Loucy (cell line): ENCODE results near the gene IREB2.
"Not testable (repeated sequence)": the region's sequence is repeated elsewhere in the genome, so short reads cannot be mapped to it uniquely, and the experiment has no call there.

Experiments
- H2AFZ ChIP-seq: fragments of 200-600 bp; sonication (generic); 2 replicates; pipeline ENCODE4 v1.6.0; 2016; ENCODE audit warnings: antibody characterized with exemption, mild to moderate bottlenecking, low read length, moderate library complexity
- H3F3A ChIP-seq: fragments of 200-600 bp; 2 replicates; pipeline ENCODE4 v1.6.0; 2016; ENCODE audit warnings: antibody characterized with exemption, low read depth, mild to moderate bottlenecking
- H3K27me3 ChIP-seq: fragments of 200-600 bp; sonication (generic); 2 replicates; pipeline ENCODE4 v1.6.1; 2014; ENCODE audit warnings: low read length, mild to moderate bottlenecking; ENCODE audit not compliant: insufficient read depth, poor library complexity, severe bottlenecking
- H3K36me3 ChIP-seq: fragments of 200-600 bp; sonication (generic); 2 replicates; pipeline ENCODE4 v1.6.1; 2016; ENCODE audit warnings: low read length; ENCODE audit not compliant: insufficient read depth
- H3K4me1 ChIP-seq: fragments of 200-600 bp; sonication (generic); 2 replicates; pipeline ENCODE4 v1.5.1; 2014; ENCODE audit warnings: low read length, mild to moderate bottlenecking; ENCODE audit not compliant: insufficient read depth, poor library complexity, severe bottlenecking
- H3K4me2 ChIP-seq: fragments of 200-600 bp; sonication (generic); 2 replicates; pipeline ENCODE4 v1.6.0; 2014; ENCODE audit warnings: antibody characterized with exemption, low read length, low read depth, mild to moderate bottlenecking; ENCODE audit not compliant: poor library complexity, severe bottlenecking
- H3K4me3 ChIP-seq: fragments of 200-600 bp; sonication (generic); 2 replicates; pipeline ENCODE4 v1.5.1; 2014; ENCODE audit warnings: low read length, mild to moderate bottlenecking, mixed read lengths; ENCODE audit not compliant: poor library complexity, severe bottlenecking
- H3K79me2 ChIP-seq: fragments of 200-600 bp; sonication (generic); 2 replicates; pipeline ENCODE4 v1.6.1; 2014; ENCODE audit warnings: low read length; ENCODE audit not compliant: insufficient read depth
- H3K9ac ChIP-seq: fragments of 200-600 bp; sonication (generic); 2 replicates; pipeline ENCODE4 v1.6.0; 2014; ENCODE audit warnings: mild to moderate bottlenecking, low read depth, low read length, moderate library complexity; ENCODE audit not compliant: poor library complexity, severe bottlenecking
- H3K9me2 ChIP-seq: fragments of 200-600 bp; sonication (generic); replicated peaks from 2 replicates; pipeline ENCODE4 v1.6.1; 2016; ENCODE audit warnings: low read depth, low read length, mixed read lengths
- H3K9me3 ChIP-seq: fragments of 200-600 bp; sonication (generic); 2 replicates; pipeline ENCODE4 v1.6.1; 2014; ENCODE audit warnings: mild to moderate bottlenecking, antibody characterized with exemption, low read length, low read depth; ENCODE audit not compliant: insufficient read depth
- H4K20me1 ChIP-seq: fragments of 200-600 bp; sonication (generic); 2 replicates; pipeline ENCODE4 v1.6.0; 2014; ENCODE audit warnings: antibody characterized with exemption, low read length, mild to moderate bottlenecking; ENCODE audit not compliant: insufficient read depth, poor library complexity, severe bottlenecking
- CTCF ChIP-seq: fragments of 200-600 bp; sonication (generic); conservative IDR thresholded peaks from 2 replicates; pipeline ENCODE4 v1.5.1; 2014; ENCODE audit warnings: mild to moderate bottlenecking, antibody characterized with exemption, low read length
- EZH2phosphoT487 ChIP-seq: fragments of 200-600 bp; IDR thresholded peaks from 2 replicates; pipeline ENCODE4 v1.6.1; 2018; ENCODE audit warnings: antibody characterized with exemption, mild to moderate bottlenecking, moderate library complexity, borderline replicate concordance

Gene IREB2

DNA sequence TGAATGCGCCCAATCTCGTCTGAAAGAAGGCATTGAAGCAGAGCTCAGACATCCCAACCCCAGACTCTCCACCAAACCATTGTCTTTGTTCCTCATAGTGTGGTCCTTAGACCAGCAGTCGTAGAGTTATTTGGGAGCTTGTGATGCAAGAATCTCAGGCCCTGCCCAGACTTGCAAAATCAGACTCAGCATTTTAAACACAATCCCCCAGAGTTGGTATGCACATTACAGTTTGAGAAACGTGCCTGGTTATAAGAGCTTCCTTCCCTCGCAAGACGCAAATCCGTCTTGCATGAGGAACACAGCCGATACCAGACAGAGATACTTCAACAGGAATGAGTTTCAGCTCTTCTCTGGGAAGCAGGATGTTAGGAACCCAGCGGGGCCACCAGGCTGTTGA lies 38.9 kb upstream of the IREB2 start:
- Histone ChIP-seq H3K9me3 (no peaks in the 10 kb centered on the region), H3K79me2 (no peaks in the 10 kb centered on the region), H3K4me1 (no peaks in the 10 kb centered on the region), H3K9ac (no peak overlapping the region), H3F3A (no peaks in the 10 kb centered on the region), H2AFZ (no peak overlapping the region), H3K4me3 (no peak overlapping the region), H3K27me3 (no peaks in the 10 kb centered on the region), H3K36me3 (no peaks in the 10 kb centered on the region), H4K20me1 (no peaks in the 10 kb centered on the region), H3K4me2 (no peak overlapping the region), H3K9me2 (no peaks in the 10 kb centered on the region)
- no peak for TF ChIP-seq CTCF
- TF ChIP-seq EZH2phosphoT487: no peak

- H3K27me3 ChIP-seq: no peaks in the 10 kb centered on the region
- TF ChIP-seq EZH2phosphoT487: no peak
- no peak for TF ChIP-seq CTCF
Measured at GRCh38 chr15:78402061-78402610, 35.9 kb upstream of the IREB2 start.

GRCh38 chr15:78404125-78404524 lies 33.9 kb upstream of the IREB2 start:
- no peak overlapping the region for H3K4me3 ChIP-seq
- H3K4me2 ChIP-seq: no peak overlapping the region
- H3K9ac ChIP-seq: no peak overlapping the region
- TF ChIP-seq CTCF: no peak
- no peak for TF ChIP-seq EZH2phosphoT487
- H3K9me3 ChIP-seq: no peaks in the 10 kb centered on the region
- no peaks in the 10 kb centered on the region for H3K79me2 ChIP-seq
- no peaks in the 10 kb centered on the region for H3F3A ChIP-seq
- H3K4me1 ChIP-seq: no peaks in the 10 kb centered on the region
- no peaks in the 10 kb centered on the region for H3K36me3 ChIP-seq
- no peaks in the 10 kb centered on the region for H3K27me3 ChIP-seq
- H4K20me1 ChIP-seq: no peaks in the 10 kb centered on the region
- H3K9me2 ChIP-seq: no peaks in the 10 kb centered on the region
- H2AFZ ChIP-seq: no peak overlapping the region

More at GRCh38 chr15:78402061-78402610, 35.9 kb upstream of the IREB2 start:
- Histone ChIP-seq H4K20me1 (no peaks in the 10 kb centered on the region), H3K9me3 (no peaks in the 10 kb centered on the region), H3K36me3 (no peaks in the 10 kb centered on the region), H2AFZ (no peak overlapping the region), H3K4me2 (no peak overlapping the region), H3K79me2 (no peaks in the 10 kb centered on the region), H3F3A (no peaks in the 10 kb centered on the region), H3K9me2 (no peaks in the 10 kb centered on the region), H3K4me1 (no peaks in the 10 kb centered on the region), H3K9ac (no peak overlapping the region), H3K4me3 (no peak overlapping the region)

DNA sequence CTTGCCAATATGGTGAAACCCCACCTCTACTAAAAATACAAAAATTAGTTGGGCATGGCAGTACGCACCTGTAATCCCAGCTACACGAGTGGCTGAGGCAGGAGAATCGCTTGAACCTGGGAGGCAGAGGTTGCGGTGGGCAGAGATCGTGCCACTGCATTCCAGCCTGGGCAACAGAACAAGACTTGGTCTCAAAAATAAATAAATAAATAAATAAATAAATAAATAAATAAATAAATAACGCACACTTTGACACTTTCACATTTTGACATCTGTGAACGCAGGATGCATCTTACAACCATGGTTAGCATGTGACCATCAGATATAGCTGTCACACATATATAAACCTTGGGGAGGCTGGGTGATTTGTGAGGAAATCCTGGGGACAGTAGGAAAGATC lies 33.2 kb upstream of the IREB2 start:
- H2AFZ ChIP-seq, H3K9ac ChIP-seq, H3K27me3 ChIP-seq, H3K36me3 ChIP-seq, H4K20me1 ChIP-seq, H3F3A ChIP-seq, H3K9me3 ChIP-seq, H3K79me2 ChIP-seq, H3K4me3 ChIP-seq, H3K4me1 ChIP-seq, H3K9me2 ChIP-seq, H3K4me2 ChIP-seq: not testable (repeated sequence)
